Activated CD4-positive, alpha-beta T cell treated with anti-CD3 and anti-CD28 coated beads, Interleukin-2, amount 10 ng/mL, durations not matched to agents 24 days and 14 days (primary cell): ENCODE data around the gene CLDN9. TPM values are rescaled to one million over a fixed set of nuclear protein-coding genes. Genes with fewer than 3 reads are reported as not detected.
"Not testable (repeated sequence)": the region's sequence is repeated elsewhere in the genome, so short reads cannot be mapped to it uniquely, and the experiment has no call there.

Experiments used
- DNase-seq: peaks from one replicate; pipeline ENCODE4 v3.0.0; 2022
- H3K27ac Mint-ChIP-seq: one replicate; pipeline ENCODE4 v1.8.0; 2022; ENCODE audit warnings: mild to moderate bottlenecking, mixed read lengths
- H3K27me3 Mint-ChIP-seq: one replicate; pipeline ENCODE4 v1.8.0; 2022; ENCODE audit warnings: mixed read lengths
- H3K36me3 Mint-ChIP-seq: one replicate; pipeline ENCODE4 v1.8.0; 2022; ENCODE audit warnings: low read depth, mild to moderate bottlenecking, mixed read lengths
- H3K4me1 Mint-ChIP-seq: one replicate; pipeline ENCODE4 v1.8.0; 2021; ENCODE audit warnings: mixed read lengths
- H3K4me3 Mint-ChIP-seq: one replicate; pipeline ENCODE4 v1.8.0; 2022; ENCODE audit warnings: mild to moderate bottlenecking, moderate library complexity, mixed read lengths
- H3K9me3 Mint-ChIP-seq: one replicate; pipeline ENCODE4 v1.8.0; 2021; ENCODE audit warnings: mixed read lengths
- intact Hi-C: fragments of 100-400 bp; cut with micrococcal nuclease; formaldehyde crosslinking; loops from one replicate; pipeline ENCODE4 v1.15.1; 2023
- total RNA-seq: library from RNA; stranded (reverse); gene quantifications from 2 replicates; pipeline ENCODE4 v1.2.3, GENCODE V29; 2022

Gene CLDN9
- total RNA-seq, 1 donor from 2014 or later, result not detected

GRCh38 chr16:3046641-3047386, 34.1 kb downstream of the CLDN9 start:
- H3K4me3 Mint-ChIP-seq, result peak overlapping the region; percentile 71
- intact Hi-C loops, result no loop called here
- H3K27ac Mint-ChIP-seq, result peak overlapping the region; percentile 83
- peak; percentile 78 for DNase-seq
- H3K36me3 Mint-ChIP-seq, result peaks cover 9% of the 10 kb centered on the region
- peaks cover 20% of the 10 kb centered on the region for H3K27me3 Mint-ChIP-seq
- H3K9me3 Mint-ChIP-seq, result no peaks in the 10 kb centered on the region
- H3K4me1 Mint-ChIP-seq, result peaks cover 43% of the 10 kb centered on the region

GRCh38 chr16:3047387-3047720, 34.6 kb downstream of the CLDN9 start:
- Mint-ChIP-seq H3K27me3 (peaks cover 20% of the 10 kb centered on the region), H3K4me1 (peaks cover 47% of the 10 kb centered on the region), H3K36me3 (peaks cover 9% of the 10 kb centered on the region), H3K27ac (peak overlapping the region; percentile 37), H3K4me3 (peak overlapping the region; percentile 71), H3K9me3 (no peaks in the 10 kb centered on the region)
- intact Hi-C loops, result no loop called here
- peak; percentile 68 for DNase-seq

DNA sequence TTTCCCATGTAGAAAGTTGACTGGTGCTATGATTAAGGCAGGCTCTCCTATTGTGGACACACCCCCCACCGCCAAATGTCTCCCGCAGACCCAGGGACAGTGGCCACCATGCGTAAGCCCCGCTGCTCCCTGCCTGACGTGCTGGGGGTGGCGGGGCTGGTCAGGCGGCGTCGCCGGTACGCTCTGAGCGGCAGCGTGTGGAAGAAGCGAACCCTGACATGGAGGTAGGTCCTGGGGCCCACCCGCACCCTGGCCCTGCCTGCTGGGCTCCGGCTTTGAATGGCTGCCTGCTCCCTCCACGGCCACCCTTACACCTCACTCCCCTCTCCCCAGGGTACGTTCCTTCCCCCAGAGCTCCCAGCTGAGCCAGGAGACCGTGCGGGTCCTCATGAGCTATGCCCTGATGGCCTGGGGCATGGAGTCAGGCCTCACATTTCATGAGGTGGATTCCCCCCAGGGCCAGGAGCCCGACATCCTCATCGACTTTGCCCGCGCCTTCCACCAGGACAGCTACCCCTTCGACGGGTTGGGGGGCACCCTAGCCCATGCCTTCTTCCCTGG, 37.3 kb downstream of the CLDN9 start:
- no peaks in the 10 kb centered on the region for H3K9me3 Mint-ChIP-seq
- H3K4me1 Mint-ChIP-seq, result peaks cover 51% of the 10 kb centered on the region
- H3K36me3 Mint-ChIP-seq, result peaks cover 20% of the 10 kb centered on the region
- peaks cover 7% of the 10 kb centered on the region for H3K27me3 Mint-ChIP-seq
- no peak for DNase-seq
- H3K4me3 Mint-ChIP-seq, result peak overlapping the region; percentile 53
- H3K27ac Mint-ChIP-seq, result no peak overlapping the region
- intact Hi-C loops, result no loop called here

- H3K36me3 Mint-ChIP-seq, result peaks cover 24% of the 10 kb centered on the region
Measured at GRCh38 chr16:3050487-3050886, 37.8 kb downstream of the CLDN9 start.

GRCh38 chr16:3051009-3051408, 38.3 kb downstream of the CLDN9 start:
- H3K9me3 Mint-ChIP-seq, result no peaks in the 10 kb centered on the region
- intact Hi-C loops, result no loop called here
- peaks cover 55% of the 10 kb centered on the region for H3K4me1 Mint-ChIP-seq
- peak overlapping the region; percentile 53 for H3K4me3 Mint-ChIP-seq
- H3K36me3 Mint-ChIP-seq, result peaks cover 28% of the 10 kb centered on the region
- peaks cover 4% of the 10 kb centered on the region for H3K27me3 Mint-ChIP-seq
- H3K27ac Mint-ChIP-seq, result peak overlapping the region; percentile 65
- DNase-seq, result no peak

More at GRCh38 chr16:3050487-3050886, 37.8 kb downstream of the CLDN9 start:
- Mint-ChIP-seq H3K27ac (peak overlapping the region; percentile 65), H3K27me3 (peaks cover 4% of the 10 kb centered on the region), H3K4me3 (peak overlapping the region; percentile 53), H3K4me1 (peaks cover 52% of the 10 kb centered on the region), H3K9me3 (no peaks in the 10 kb centered on the region)
- DNase-seq, result no peak
- intact Hi-C loops, result no loop called here

DNA sequence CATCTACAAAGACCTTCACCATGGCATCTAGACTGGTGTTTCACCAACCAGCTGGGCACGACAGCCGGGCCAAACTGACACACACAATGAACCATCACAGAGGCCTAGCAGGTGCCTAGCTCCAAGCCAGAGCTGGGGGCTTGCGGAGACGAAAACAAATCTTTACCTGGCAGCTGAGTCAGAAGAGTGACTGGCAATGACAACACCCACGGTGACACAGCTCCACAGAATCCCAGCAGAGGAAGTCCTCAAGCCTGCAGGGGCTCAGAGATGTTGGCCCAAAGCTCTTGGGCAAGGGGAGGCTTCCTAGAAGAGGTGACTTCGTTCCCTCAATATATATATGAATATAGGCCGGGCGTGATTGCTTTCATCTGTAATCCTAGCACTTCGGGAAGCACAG, 38.8 kb downstream of the CLDN9 start:
- Mint-ChIP-seq H3K4me3 (peak overlapping the region; percentile 53), H3K27me3 (peaks cover 4% of the 10 kb centered on the region), H3K4me1 (peaks cover 58% of the 10 kb centered on the region), H3K27ac (peak overlapping the region; percentile 69), H3K36me3 (peaks cover 28% of the 10 kb centered on the region), H3K9me3 (no peaks in the 10 kb centered on the region)
- intact Hi-C loops, result no loop called here
- DNase-seq, result peak; percentile 61

- H3K4me3 Mint-ChIP-seq, H3K9me3 Mint-ChIP-seq, H3K27me3 Mint-ChIP-seq, intact Hi-C loops: not testable (repeated sequence)
- H3K36me3 Mint-ChIP-seq, result peaks cover 35% of the 10 kb centered on the region
- H3K27ac Mint-ChIP-seq, result peak overlapping the region; percentile 52
- DNase-seq, result peak; percentile 71
- H3K4me1 Mint-ChIP-seq, result peaks cover 67% of the 10 kb centered on the region
Measured at GRCh38 chr16:3052571-3053329, 40.0 kb downstream of the CLDN9 start.

DNA sequence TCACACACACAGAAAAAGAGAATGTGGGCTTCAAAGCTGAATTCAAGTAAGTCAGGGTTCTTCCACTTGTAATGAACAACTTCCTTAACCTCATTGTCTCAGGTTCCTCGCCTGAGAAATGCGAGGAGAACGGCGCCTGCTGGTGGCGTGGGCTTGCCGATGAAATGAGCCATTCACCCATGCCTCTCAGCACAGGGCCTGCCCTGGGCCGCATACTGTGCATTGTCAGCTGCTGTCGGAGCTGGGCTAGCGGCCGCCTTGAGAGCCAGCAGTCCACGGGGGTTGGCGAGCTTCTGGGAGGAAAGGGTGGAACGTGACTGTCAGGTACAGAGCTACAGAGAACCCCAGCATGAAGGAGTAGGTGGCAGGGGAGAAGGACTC, 40.6 kb downstream of the CLDN9 start:
- DNase-seq, result peak; percentile 72
- peaks cover 62% of the 10 kb centered on the region for H3K4me1 Mint-ChIP-seq
- H3K9me3 Mint-ChIP-seq, H3K4me3 Mint-ChIP-seq, intact Hi-C loops, H3K27me3 Mint-ChIP-seq: not testable (repeated sequence)
- peaks cover 35% of the 10 kb centered on the region for H3K36me3 Mint-ChIP-seq
- H3K27ac Mint-ChIP-seq, result peak overlapping the region; percentile 35

DNA sequence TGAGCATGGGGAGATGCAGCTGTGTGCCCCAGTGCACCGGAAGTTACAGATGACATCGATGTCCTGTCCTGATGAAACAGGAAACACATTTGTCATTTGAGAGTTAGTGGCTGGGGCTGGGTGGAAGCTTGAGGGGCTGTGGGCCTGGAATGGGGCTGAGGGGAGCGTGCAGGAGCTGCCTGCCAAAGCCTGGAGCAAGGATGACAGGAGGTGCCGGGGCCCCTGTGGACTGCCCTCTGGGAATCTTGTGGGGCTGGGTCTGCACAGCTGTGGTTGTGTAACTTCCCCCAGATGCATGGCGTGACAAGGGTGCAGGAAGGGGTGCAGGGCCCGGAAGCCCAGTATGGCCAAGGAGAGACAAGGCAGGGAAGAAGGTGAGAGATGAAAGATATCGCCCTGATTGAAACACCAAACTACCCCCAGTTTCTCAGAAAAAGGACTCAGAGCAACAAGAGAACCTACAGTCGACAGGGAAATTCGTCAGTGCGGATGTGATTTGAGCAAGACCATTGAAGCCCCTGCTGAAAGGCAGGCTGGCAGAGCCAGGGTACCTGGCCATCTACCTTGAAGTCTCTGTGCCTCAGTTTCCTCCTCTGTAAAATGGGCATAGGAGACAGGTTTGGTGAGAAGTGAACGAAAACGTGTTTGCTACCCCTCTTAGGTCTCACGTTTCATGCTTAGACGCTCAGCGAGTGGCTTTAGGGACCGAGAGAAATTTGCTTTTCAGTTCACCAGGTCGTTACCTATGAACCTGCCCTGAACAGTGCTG, 42.4 kb downstream of the CLDN9 start:
- Mint-ChIP-seq H3K4me3 (peak overlapping the region; percentile 89), H3K9me3 (no peaks in the 10 kb centered on the region), H3K36me3 (peaks cover 37% of the 10 kb centered on the region), H3K27me3 (no peaks in the 10 kb centered on the region), H3K4me1 (peaks cover 61% of the 10 kb centered on the region), H3K27ac (peak overlapping the region; percentile 87)
- peak; percentile 85 for DNase-seq
- intact Hi-C loops, result loop anchor here (2.0 to 5.0 kb wide), 2 partner anchors 26 to 53 kb away; no protein-coding TSS in a partner anchor

- Mint-ChIP-seq H3K36me3 (peaks cover 35% of the 10 kb centered on the region), H3K4me1 (peaks cover 61% of the 10 kb centered on the region), H3K27ac (peak overlapping the region; percentile 87), H3K4me3 (peak overlapping the region; percentile 89)
- H3K9me3 Mint-ChIP-seq, H3K27me3 Mint-ChIP-seq: not testable (repeated sequence)
- DNase-seq, result peak; percentile 66
- intact Hi-C loops, result loop anchor here (2.0 to 5.0 kb wide), 2 partner anchors 27 to 53 kb away; no protein-coding TSS in a partner anchor
Measured at GRCh38 chr16:3055734-3056115, 43.0 kb downstream of the CLDN9 start.

- H3K4me3 Mint-ChIP-seq, result peak overlapping the region; percentile 89
- peak; percentile 60 for DNase-seq
- H3K27me3 Mint-ChIP-seq, result no peaks in the 10 kb centered on the region
- intact Hi-C loops, result loop anchor here (5.0 kb wide), 1 partner anchor 54 kb away; no protein-coding TSS in a partner anchor
- peaks cover 31% of the 10 kb centered on the region for H3K36me3 Mint-ChIP-seq
- H3K27ac Mint-ChIP-seq, result peak overlapping the region; percentile 87
- H3K4me1 Mint-ChIP-seq, result peaks cover 56% of the 10 kb centered on the region
- no peaks in the 10 kb centered on the region for H3K9me3 Mint-ChIP-seq
Measured at GRCh38 chr16:3056336-3057180, 43.8 kb downstream of the CLDN9 start.

GRCh38 chr16:3057181-3058138, 44.7 kb downstream of the CLDN9 start:
- Mint-ChIP-seq H3K4me1 (peaks cover 51% of the 10 kb centered on the region), H3K4me3 (peak overlapping the region; percentile 89), H3K36me3 (peaks cover 31% of the 10 kb centered on the region), H3K27me3 (no peaks in the 10 kb centered on the region), H3K27ac (peak overlapping the region; percentile 87), H3K9me3 (no peaks in the 10 kb centered on the region)
- intact Hi-C loops, result loop anchor here (2.0 to 5.0 kb wide), 3 partner anchors 17 to 55 kb away; no protein-coding TSS in a partner anchor
- peak; percentile 68 for DNase-seq
